IMR-90 (cell line): ENCODE measurements around the gene BRCC3. TPM values are rescaled to one million over a fixed set of nuclear protein-coding genes. Genes with fewer than 3 reads are reported as not detected.

Source experiments
- ATAC-seq: fragments of 200-7000 bp; cut with Tn5 transposase; 2 replicates; pipeline ENCODE4 v1.9.1; 2020; ENCODE audit warnings: low read depth, mild to moderate bottlenecking, moderate library complexity
- BruUV-seq: library from RNA; stranded (reverse); fragments of 400-500 nt; replicated peaks from 2 replicates; lab custom pipeline; 2021; lab: Mats Ljungman, UMichigan
- CTCF ChIA-PET: fragments of 300-600 bp; formaldehyde crosslinking; extraction: SDS; loops from one replicate; lab custom pipeline; 2021; ENCODE audit warnings: antibody characterized with exemption; lab: Yijun Ruan, JAX
- POLR2A ChIA-PET: fragments of 300-600 bp; sonication (Branson Sonifier 250); formaldehyde crosslinking; loops from one replicate; lab custom pipeline; 2022; ENCODE audit warnings: antibody characterized with exemption; ENCODE audit not compliant: unreplicated experiment; lab: Charles Lee
- DNase-seq: peaks from one replicate; pipeline ENCODE4 v3.0.0; 2013
- H2AFZ ChIP-seq: replicated peaks from 2 replicates; pipeline ENCODE3; 2013; ENCODE audit warnings: low read length, mild to moderate bottlenecking; ENCODE audit not compliant: poor library complexity
- H2AK5ac ChIP-seq: 2 replicates; pipeline ENCODE4 v1.6.1; 2013; ENCODE audit warnings: low read depth, low read length, inconsistent platforms
- H2AK9ac ChIP-seq: replicated peaks from 2 replicates; pipeline ENCODE3; 2013; ENCODE audit warnings: mild to moderate bottlenecking, low read depth, low read length, moderate library complexity; ENCODE audit not compliant: poor library complexity
- H2BK120ac ChIP-seq: 2 replicates; pipeline ENCODE4 v1.6.1; 2013; ENCODE audit warnings: low read depth, low read length, inconsistent platforms
- H2BK15ac ChIP-seq: 3 replicates; pipeline ENCODE4 v1.6.1; 2013; ENCODE audit warnings: low read depth, low read length, inconsistent platforms
- H2BK20ac ChIP-seq: 2 replicates; pipeline ENCODE4 v1.6.1; 2013; ENCODE audit warnings: low read depth, mild to moderate bottlenecking, inconsistent platforms, low read length, moderate library complexity
- H2BK5ac ChIP-seq: 2 replicates; pipeline ENCODE4 v1.6.1; 2013; ENCODE audit warnings: mild to moderate bottlenecking, low read depth, low read length, inconsistent platforms; ENCODE audit not compliant: poor library complexity, severe bottlenecking
- H3K14ac ChIP-seq: replicated peaks from 2 replicates; pipeline ENCODE4 v1.6.1; 2013; ENCODE audit warnings: low read depth, low read length, inconsistent platforms
- H3K18ac ChIP-seq: 2 replicates; pipeline ENCODE4 v1.6.1; 2013; ENCODE audit warnings: low read depth, low read length, control low read depth
- H3K23ac ChIP-seq: 2 replicates; pipeline ENCODE4 v1.6.1; 2013; ENCODE audit warnings: low read depth, low read length, inconsistent platforms
- H3K27ac ChIP-seq: 2 replicates; pipeline ENCODE4 v1.5.1; 2013; ENCODE audit warnings: mild to moderate bottlenecking, control low read depth, low read length; ENCODE audit not compliant: insufficient read depth
- H3K27me3 ChIP-seq: 2 replicates; pipeline ENCODE4 v1.6.1; 2013; ENCODE audit warnings: low read length; ENCODE audit not compliant: control insufficient read depth, insufficient read depth
- H3K36me3 ChIP-seq: 2 replicates; pipeline ENCODE4 v1.6.1; 2013; ENCODE audit warnings: low read length, mixed read lengths; ENCODE audit not compliant: control insufficient read depth, insufficient read depth
- H3K4ac ChIP-seq: 2 replicates; pipeline ENCODE4 v1.6.1; 2013; ENCODE audit warnings: low read depth, low read length, inconsistent platforms
- H3K4me1 ChIP-seq: 2 replicates; pipeline ENCODE4 v1.6.1; 2013; ENCODE audit warnings: low read length, mixed read lengths; ENCODE audit not compliant: control insufficient read depth, insufficient read depth
- H3K4me2 ChIP-seq: 2 replicates; pipeline ENCODE4 v1.6.1; 2013; ENCODE audit warnings: low read depth, mild to moderate bottlenecking, control low read depth, low read length, moderate library complexity
- H3K4me3 ChIP-seq: 2 replicates; pipeline ENCODE4 v1.5.1; 2013; ENCODE audit warnings: low read depth, mild to moderate bottlenecking, control low read depth, low read length, moderate library complexity; ENCODE audit not compliant: insufficient read depth
- H3K56ac ChIP-seq: 2 replicates; pipeline ENCODE4 v1.6.1; 2013; ENCODE audit warnings: low read length, inconsistent platforms; ENCODE audit not compliant: insufficient read depth; ENCODE audit errors: extremely low read depth
- H3K79me1 ChIP-seq, 2 experiments: 2 replicates each; pipeline ENCODE4 v1.6.1; 2013; ENCODE audit warnings: low read length in 2 of 2, inconsistent platforms in 1 of 2, low read depth in 1 of 2
- H3K9ac ChIP-seq: 2 replicates; pipeline ENCODE4 v1.6.1; 2013; ENCODE audit warnings: low read depth, low read length, control low read depth
- H3K9me1 ChIP-seq: 2 replicates; pipeline ENCODE4 v1.6.1; 2013; ENCODE audit warnings: low read length, inconsistent platforms; ENCODE audit not compliant: insufficient read depth
- H3K9me3 ChIP-seq: 2 replicates; pipeline ENCODE4 v1.6.1; 2013; ENCODE audit warnings: low read length; ENCODE audit not compliant: control insufficient read depth, insufficient read depth
- H4K20me1 ChIP-seq: 2 replicates; pipeline ENCODE4 v1.6.1; 2013; ENCODE audit warnings: low read length, inconsistent platforms; ENCODE audit not compliant: insufficient read depth
- H4K5ac ChIP-seq: 2 replicates; pipeline ENCODE4 v1.6.1; 2013; ENCODE audit warnings: mild to moderate bottlenecking, low read depth, low read length, control low read depth
- H4K8ac ChIP-seq, 2 experiments: 2 replicates each; pipeline ENCODE4 v1.6.1; 2013; ENCODE audit warnings: low read depth in 2 of 2, low read length in 2 of 2, control low read depth in 1 of 2, inconsistent platforms in 1 of 2
- H4K91ac ChIP-seq: 2 replicates; pipeline ENCODE4 v1.6.1; 2013; ENCODE audit warnings: low read depth, low read length, inconsistent platforms; ENCODE audit not compliant: insufficient read depth
- CEBPB ChIP-seq: IDR thresholded peaks from 2 replicates; pipeline ENCODE4 v1.6.1; 2012; ENCODE audit warnings: low read depth, low read length, improper control_type of control experiment
- CTCF ChIP-seq: conservative IDR thresholded peaks from 2 replicates; pipeline ENCODE4 v1.5.1; 2012; ENCODE audit warnings: mild to moderate bottlenecking, low read depth, low read length, improper control_type of control experiment
- SMC3 ChIP-seq: fragments of 150-350 bp; IDR thresholded peaks from 2 replicates; pipeline ENCODE4 v1.6.1; 2016; ENCODE audit warnings: low read depth, mild to moderate bottlenecking, antibody characterized with exemption, low read length, moderate library complexity
- WGBS, 2 experiments: methylation state at CpG; one replicate each; pipeline versions ENCODE4 v1.1.5 to v1.1.7; 2013; ENCODE audit warnings: missing lambda C conversion rate in 2 of 2; ENCODE audit not compliant: insufficient read length in 1 of 2; ENCODE audit errors: extremely low coverage in 2 of 2; 5-methylcytosine and 5-hydroxymethylcytosine counted together
- dilution Hi-C: fragments of 300-500 bp; cut with HindIII; formaldehyde crosslinking; loops from one replicate; pipeline ENCODE4 v1.14.3; 2018; ENCODE audit warnings: low sequenced_read_pairs; ENCODE audit not compliant: unreplicated experiment
- in situ Hi-C: fragments of 300-500 bp; cut with MboI; formaldehyde crosslinking; loops from 3 replicates; pipeline ENCODE4 v1.14.3; 2019; ENCODE audit warnings: low sequenced_read_pairs, inconsistent platforms, mixed read lengths
- intact Hi-C: fragments of 100-400 bp; cut with micrococcal nuclease; formaldehyde crosslinking; loops from 2 replicates; pipeline ENCODE4 v1.10.0; 2022
- polyA plus RNA-seq, 3 experiments: library from polyadenylated mRNA; depleted of rRNA; stranded (reverse); fragments of >200 nt; gene quantifications; 2 replicates each; pipeline ENCODE4 v1.2.3, GENCODE V29; 2012; ENCODE audit warnings: low replicate concordance in 1 of 3
- total RNA-seq: library from RNA; depleted of rRNA; stranded (reverse); fragments of >200 nt; gene quantifications from 2 replicates; pipeline ENCODE4 v1.2.3, GENCODE V29; 2012

BRCC3 gene
- total and polyA plus RNA-seq, 2 of the 4 experiments (the other 2 are of a cell fraction) = 14.4 to 24.7 TPM

DNA sequence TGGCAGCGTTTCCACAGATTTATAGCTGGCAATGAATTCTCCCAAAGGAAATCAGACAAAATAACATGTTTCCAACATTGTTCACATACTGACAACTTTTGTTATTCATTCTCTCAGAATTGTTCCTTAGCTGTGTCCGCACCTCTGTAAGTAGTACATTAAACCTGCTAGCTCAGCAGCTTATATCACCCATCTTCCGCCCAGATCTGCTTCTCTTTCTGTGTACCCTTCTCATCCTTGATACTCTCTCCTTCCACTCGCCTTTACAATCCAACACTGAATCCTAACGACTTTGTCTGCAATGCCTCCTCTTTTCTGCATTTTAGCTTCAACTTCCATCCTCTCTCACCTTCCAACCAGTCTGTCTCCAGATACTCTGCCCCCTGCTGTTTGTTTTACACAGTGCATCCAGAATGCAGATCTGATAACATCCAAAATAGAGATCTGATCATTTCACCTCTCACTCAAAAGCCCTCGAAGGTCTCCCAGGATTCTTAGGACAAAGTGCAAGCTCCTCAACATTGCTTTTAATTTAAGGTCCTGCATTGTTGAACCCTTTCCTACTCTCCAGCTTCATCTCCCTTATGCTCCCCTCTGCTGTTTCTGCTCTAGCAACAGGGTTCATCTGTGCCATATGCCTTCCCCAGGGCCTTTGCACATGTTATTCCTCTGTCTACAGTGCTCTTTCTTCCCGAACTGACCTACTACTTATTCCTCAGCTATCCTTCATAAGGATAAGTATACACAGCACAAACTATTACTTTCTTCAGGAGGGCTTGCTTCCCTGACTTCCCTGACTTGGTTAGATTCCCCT is 77.6 kb downstream of the BRCC3 start:
- in situ Hi-C loops = no loop called here

More for the DNA sequence above, 77.6 kb downstream of the BRCC3 start:
- H2AFZ ChIP-seq = no peak overlapping the region
- 25% methylated on average over 4 of the region's 7 CpGs; no CpG with 5 or more reads in 1 of the 2 experiments for WGBS, 2 experiments
- no peaks in the 10 kb centered on the region for H3K27me3 ChIP-seq
- no peak overlapping the region for H2BK120ac ChIP-seq
- no peak overlapping the region for H4K91ac ChIP-seq
- TF ChIP-seq CTCF (peak; percentile 43), SMC3 (peak; percentile 41; the same call in 1 of the 2 replicates), CEBPB (no peak)
- H2BK15ac ChIP-seq = no peak overlapping the region
- H3K4me3 ChIP-seq = no peak overlapping the region
- BruUV-seq = no TSS peak
- no peaks in the 10 kb centered on the region for H3K9me1 ChIP-seq
- no peak overlapping the region for H3K9ac ChIP-seq
- no peak overlapping the region for H3K27ac ChIP-seq
- no peak overlapping the region for H2BK5ac ChIP-seq
- no peak overlapping the region for H3K18ac ChIP-seq
- H3K14ac ChIP-seq = no peak overlapping the region
- H4K5ac ChIP-seq = no peak overlapping the region
- no peak overlapping the region for H3K56ac ChIP-seq
- ChIA-PET POLR2A (no interaction called here), CTCF (interaction anchor here (0.6 to 1.2 kb wide), 7 partner anchors 10 to 231 kb away, joined by 3 to 4 read pairs (median 3); no protein-coding TSS in a partner anchor)
- H4K20me1 ChIP-seq = no peaks in the 10 kb centered on the region
- no peak for ATAC-seq
- intact Hi-C loops = loop anchor here (1.0 to 5.0 kb wide), 2 partner anchors 168 to 232 kb away; no protein-coding TSS in a partner anchor
- no peak overlapping the region for H3K4me2 ChIP-seq
- H3K4me1 ChIP-seq = no peaks in the 10 kb centered on the region
- H4K8ac ChIP-seq = no peak overlapping the region
- no peak overlapping the region for H2AK9ac ChIP-seq
- no peak overlapping the region for H3K4ac ChIP-seq
- DNase-seq = peak; percentile 11
- no peaks in the 10 kb centered on the region for H3K36me3 ChIP-seq
- no peaks in the 10 kb centered on the region for H3K9me3 ChIP-seq
- H3K23ac ChIP-seq = no peak overlapping the region
- dilution Hi-C loops = no loop called here
- H2AK5ac ChIP-seq = no peak overlapping the region
- H3K79me1 ChIP-seq = no peaks in the 10 kb centered on the region
- H2BK20ac ChIP-seq = no peak overlapping the region
